Measurements from ENCODE around the gene DCST2. TPM values are rescaled to one million over a fixed set of nuclear protein-coding genes. Genes with fewer than 3 reads are reported as not detected.

Gene DCST2
- total RNA-seq, 4 donors from 2014 or later: 0.35 to 0.54 TPM; not detected in 2

DNA sequence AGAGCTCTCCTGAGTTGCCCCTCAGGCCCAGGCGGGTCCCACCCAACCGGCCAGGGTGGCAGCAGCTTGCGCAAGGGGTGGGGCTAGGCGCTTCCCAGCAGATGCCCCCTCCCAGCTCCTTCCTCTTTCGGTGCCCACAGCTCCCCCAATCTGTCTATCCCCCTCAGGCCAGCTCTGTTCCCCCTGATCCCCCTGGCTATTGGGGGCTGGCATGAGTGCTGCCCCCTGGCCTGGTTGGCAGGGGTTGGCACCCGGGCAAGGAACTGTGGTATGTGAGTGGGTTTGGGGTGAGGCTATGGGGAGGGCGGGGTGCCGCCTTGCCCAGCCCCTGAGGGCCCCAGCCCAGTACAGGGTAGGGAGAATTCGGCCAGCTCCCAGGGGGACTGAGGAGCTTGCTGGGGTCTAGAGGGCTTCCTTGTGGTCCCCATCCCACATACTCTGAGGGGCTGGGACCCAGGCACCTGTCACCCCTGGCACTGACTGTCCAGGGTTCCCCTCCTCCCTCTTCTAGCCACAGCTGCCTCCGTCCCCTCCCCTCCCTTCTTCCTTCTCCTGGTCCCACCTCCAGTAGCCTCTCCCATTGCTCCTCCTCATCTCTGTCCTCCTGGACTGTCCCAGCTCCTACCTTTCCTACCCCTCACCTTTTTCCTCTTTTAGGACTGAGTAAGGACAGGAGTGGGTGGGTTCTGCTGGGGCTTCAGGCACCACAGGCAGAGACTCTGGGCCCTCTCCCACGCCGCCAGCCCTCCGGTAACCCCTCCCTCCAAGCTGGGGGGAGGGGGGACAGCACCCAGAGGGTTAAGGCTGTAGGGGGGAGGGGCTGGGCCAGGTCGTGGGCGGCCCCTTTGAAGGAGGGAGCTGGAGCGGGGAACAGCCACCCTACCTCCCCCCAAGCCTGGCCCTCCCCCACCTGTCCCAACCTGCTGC is 25.3 kb downstream of the DCST2 start:
- ATAC-seq: no peak
- H3K4me3 ChIP-seq: peak overlapping the region in 1 of 2 donors; percentile 34
- H3K4me1 ChIP-seq: peaks cover 3 to 92% (median 49%) of the 10 kb centered on the region in 3 donors
- TF ChIP-seq, protein P1, sequence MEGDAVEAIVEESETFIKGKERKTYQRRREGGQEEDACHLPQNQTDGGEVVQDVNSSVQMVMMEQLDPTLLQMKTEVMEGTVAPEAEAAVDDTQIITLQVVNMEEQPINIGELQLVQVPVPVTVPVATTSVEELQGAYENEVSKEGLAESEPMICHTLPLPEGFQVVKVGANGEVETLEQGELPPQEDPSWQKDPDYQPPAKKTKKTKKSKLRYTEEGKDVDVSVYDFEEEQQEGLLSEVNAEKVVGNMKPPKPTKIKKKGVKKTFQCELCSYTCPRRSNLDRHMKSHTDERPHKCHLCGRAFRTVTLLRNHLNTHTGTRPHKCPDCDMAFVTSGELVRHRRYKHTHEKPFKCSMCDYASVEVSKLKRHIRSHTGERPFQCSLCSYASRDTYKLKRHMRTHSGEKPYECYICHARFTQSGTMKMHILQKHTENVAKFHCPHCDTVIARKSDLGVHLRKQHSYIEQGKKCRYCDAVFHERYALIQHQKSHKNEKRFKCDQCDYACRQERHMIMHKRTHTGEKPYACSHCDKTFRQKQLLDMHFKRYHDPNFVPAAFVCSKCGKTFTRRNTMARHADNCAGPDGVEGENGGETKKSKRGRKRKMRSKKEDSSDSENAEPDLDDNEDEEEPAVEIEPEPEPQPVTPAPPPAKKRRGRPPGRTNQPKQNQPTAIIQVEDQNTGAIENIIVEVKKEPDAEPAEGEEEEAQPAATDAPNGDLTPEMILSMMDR (IDR thresholded peaks at IDR 0.05): no peak
- TF ChIP-seq POLR2AphosphoS5 (IDR thresholded peaks at IDR 0.05) (no peak), POLR2A (IDR thresholded peaks at IDR 0.05) (no peak), EP300 (IDR thresholded peaks at IDR 0.05) (no peak)
- WGBS, 2 donors (ENCODE audit: low coverage in 1 of 2): 36 to 87% methylated on average over 2 to 3 of the region's 16 CpGs
- H3K27ac ChIP-seq: peak overlapping the region in 3 of 4 donors; percentile 88 to 97 (median 97)
- no peaks in the 10 kb centered on the region for H3K27me3 ChIP-seq
- no peaks in the 10 kb centered on the region for H3K9me3 ChIP-seq
- H3K36me3 ChIP-seq: no peaks in the 10 kb centered on the region

DNA sequence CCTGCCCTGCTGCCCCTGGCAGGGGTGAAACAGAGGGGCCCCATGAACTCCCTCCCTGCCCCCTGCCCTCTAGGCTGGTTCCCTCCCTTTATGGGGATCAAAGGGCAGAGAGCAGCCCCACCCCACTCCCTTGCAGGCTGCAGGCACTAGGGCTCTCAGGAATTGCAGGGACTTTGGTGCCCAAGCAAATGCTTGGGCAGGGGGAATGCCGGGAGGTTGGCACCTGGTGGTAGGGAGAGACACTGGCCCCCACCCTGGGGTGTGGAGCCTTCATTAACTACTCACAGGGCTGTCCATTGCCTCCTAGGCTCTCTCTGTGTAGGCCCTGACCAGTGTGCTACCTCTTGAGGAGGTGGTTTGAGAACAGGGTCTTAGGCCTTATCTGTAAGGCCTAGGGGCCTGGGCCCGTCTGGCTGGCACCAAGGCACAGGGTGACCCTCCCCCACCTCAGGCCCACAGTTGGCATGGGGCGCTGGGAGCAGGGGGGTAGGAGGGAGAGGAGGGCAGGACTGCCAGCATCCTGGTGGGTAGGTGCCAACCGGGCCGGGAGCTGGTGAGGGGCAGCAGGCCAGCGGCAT is 26.2 kb downstream of the DCST2 start:
- Histone ChIP-seq H3K36me3 (no peaks in the 10 kb centered on the region), H3K4me3 (peak overlapping the region in 1 of 2 donors; percentile 34), H3K4me1 (peaks cover 3 to 82% (median 42%) of the 10 kb centered on the region in 3 donors), H3K27me3 (no peaks in the 10 kb centered on the region), H3K9me3 (no peaks in the 10 kb centered on the region), H3K27ac (peak overlapping the region in 3 of 4 donors; percentile 88 to 97 (median 97))
- ATAC-seq: no peak
- 80% methylated on average over 1 of the region's 6 CpGs; no CpG with 5 or more reads in 1 of the 2 donors for WGBS, 2 donors (ENCODE audit: low coverage in 1 of 2)
- TF ChIP-seq POLR2AphosphoS5 (IDR thresholded peaks at IDR 0.05) (peak; percentile 27), POLR2A (IDR thresholded peaks at IDR 0.05) (no peak)

DNA sequence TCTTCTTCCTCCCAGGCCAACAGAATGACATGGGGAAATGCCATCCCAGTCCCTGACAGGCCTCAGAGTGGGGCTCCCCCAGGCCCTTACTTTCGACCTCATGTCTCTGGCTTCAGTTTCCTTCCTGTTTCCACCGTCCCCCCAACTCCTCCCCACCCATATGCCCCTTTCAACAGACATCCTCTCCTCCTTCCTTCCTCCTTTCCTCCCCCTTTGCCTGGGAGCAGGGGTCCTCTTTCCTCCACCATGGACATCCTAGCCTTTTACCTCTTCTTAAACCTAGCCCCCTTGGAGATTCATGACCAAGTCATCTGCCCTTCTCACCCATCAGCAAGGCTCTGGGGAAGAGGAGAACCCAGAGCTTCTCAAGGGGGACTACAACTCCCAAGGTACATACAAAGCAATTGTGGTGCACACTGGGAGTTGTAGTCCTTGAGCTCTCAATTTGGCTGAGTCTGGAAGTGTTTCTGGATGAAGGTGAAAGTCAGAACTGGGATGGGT is 26.9 kb downstream of the DCST2 start:
- Histone ChIP-seq H3K4me3 (no peak overlapping the region), H3K36me3 (no peaks in the 10 kb centered on the region), H3K4me1 (peaks cover 3 to 76% (median 35%) of the 10 kb centered on the region in 3 donors), H3K27ac (peak overlapping the region in 3 of 4 donors; percentile 88 to 97 (median 97)), H3K9me3 (no peaks in the 10 kb centered on the region), H3K27me3 (no peaks in the 10 kb centered on the region)
- 40% methylated on average over 1 of the region's 2 CpGs; no CpG with 5 or more reads in 1 of the 2 donors for WGBS, 2 donors (ENCODE audit: low coverage in 1 of 2)
- no peak for ATAC-seq
- TF ChIP-seq POLR2A (IDR thresholded peaks at IDR 0.05): no peak
- TF ChIP-seq, protein P1 (IDR thresholded peaks at IDR 0.05): no peak
- TF ChIP-seq POLR2AphosphoS5 (IDR thresholded peaks at IDR 0.05): no peak
- no peak for TF ChIP-seq EP300 (IDR thresholded peaks at IDR 0.05)

DNA sequence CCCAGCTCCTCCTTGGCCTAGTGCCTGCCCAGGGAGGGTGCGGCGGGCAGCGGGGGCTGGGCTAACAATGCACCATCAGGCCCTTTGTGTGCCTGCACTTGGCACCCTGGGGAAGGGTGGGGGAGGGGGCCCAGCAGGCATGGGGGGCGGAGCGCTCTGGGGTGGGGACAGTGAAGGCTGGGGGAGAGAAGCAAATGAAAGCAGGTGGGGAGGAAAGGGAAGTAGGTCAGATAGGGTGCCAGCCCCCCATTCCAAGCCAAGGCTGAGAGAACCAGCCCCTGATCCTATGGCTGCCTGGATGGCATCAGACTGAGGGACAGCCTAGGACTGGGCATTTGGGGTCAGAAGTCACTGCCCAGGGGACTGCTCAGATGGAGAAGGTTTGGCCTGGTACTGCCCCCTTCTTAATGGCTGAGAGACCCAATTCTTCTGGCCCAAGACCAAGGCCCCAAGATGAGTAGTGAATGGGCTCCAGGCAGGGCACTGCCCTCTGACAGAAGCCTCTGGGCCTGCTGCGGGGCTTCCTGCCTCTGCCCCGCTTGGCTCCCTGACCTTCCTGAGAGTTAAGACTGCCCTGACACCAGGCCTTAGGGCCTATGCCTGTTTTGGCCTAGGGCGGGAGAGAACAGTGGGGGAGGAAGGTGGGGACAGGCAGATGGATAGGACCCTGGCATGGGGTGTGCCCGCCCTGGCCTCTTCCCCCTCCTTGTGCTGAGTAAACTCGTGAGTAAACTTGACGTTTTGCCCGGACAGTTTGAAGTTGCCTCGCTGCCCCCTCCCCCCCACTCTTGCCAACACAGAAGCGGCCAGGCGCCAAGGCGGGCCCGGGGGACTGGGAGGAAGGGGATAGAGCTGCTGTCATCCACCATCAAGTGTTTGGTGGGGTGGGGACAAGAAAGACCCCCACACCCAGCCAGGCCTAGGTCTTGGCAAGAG is 28.2 kb downstream of the DCST2 start:
- Histone ChIP-seq H3K9me3 (no peaks in the 10 kb centered on the region), H3K4me1 (peaks cover 3 to 64% (median 25%) of the 10 kb centered on the region in 3 donors), H3K27ac (peak overlapping the region; percentile 21 to 97 (median 92)), H3K4me3 (peak overlapping the region in 1 of 2 donors; percentile 76), H3K36me3 (no peaks in the 10 kb centered on the region), H3K27me3 (no peaks in the 10 kb centered on the region)
- TF ChIP-seq POLR2AphosphoS5 (IDR thresholded peaks at IDR 0.05) (peak; percentile 53), POLR2A (IDR thresholded peaks at IDR 0.05) (peak in 1 of 2 donors; percentile 16), EP300 (IDR thresholded peaks at IDR 0.05) (no peak)
- WGBS, 2 donors (ENCODE audit: low coverage in 1 of 2): 28 to 63% methylated on average over 3 to 5 of the region's 17 CpGs
- ATAC-seq: no peak

DNA sequence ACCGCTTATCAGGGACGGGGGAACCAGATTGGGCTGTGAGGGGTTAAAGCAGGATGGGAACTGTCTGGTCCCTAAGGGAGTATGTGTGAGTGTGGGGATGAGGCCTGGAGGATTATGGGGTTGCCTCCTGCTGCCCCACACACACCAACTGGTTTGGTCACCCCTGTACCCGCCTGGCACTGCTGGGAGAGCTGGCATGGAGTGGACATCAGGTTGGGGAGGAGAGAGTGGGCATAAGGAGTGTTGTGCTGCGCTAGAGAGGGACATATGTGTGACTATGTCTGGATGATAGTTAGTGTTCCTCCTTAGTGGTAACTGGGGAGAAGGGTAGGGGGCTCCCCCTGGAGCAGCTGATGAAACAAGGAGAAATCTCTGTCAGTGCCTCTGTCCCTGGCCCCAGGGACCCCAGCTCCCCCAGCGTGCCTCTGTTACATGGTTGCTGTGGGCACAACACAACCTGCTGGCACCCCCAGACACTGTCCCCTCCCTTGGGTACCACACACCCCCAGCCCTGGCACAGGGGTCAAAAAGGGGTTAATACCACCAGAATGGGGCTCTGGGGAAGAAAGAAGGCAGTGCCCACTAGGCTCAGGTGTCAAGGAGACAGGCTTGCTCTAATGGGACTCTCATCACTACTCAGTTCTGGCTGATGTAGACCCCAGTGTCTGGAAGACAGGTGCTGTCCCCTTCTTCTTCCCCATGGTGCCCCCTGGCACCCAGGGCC is 29.1 kb downstream of the DCST2 start:
- H3K4me3 ChIP-seq: peak overlapping the region; percentile 76 to 89
- peak overlapping the region; percentile 88 to 97 (median 96) for H3K27ac ChIP-seq
- TF ChIP-seq, protein P1 (IDR thresholded peaks at IDR 0.05): no peak
- TF ChIP-seq POLR2A (IDR thresholded peaks at IDR 0.05) (no peak), EP300 (IDR thresholded peaks at IDR 0.05) (no peak), POLR2AphosphoS5 (IDR thresholded peaks at IDR 0.05) (no peak)
- peaks cover 5 to 64% (median 31%) of the 10 kb centered on the region in 3 donors for H3K4me1 ChIP-seq
- H3K9me3 ChIP-seq: no peaks in the 10 kb centered on the region
- 30% methylated on average over 2 of the region's 5 CpGs; no CpG with 5 or more reads in 1 of the 2 donors for WGBS, 2 donors (ENCODE audit: low coverage in 1 of 2)
- ATAC-seq: no peak
- no peaks in the 10 kb centered on the region for H3K27me3 ChIP-seq
- H3K36me3 ChIP-seq: no peaks in the 10 kb centered on the region
